ENCODE data around the gene HS3ST6.

The HS3ST6 gene

DNA sequence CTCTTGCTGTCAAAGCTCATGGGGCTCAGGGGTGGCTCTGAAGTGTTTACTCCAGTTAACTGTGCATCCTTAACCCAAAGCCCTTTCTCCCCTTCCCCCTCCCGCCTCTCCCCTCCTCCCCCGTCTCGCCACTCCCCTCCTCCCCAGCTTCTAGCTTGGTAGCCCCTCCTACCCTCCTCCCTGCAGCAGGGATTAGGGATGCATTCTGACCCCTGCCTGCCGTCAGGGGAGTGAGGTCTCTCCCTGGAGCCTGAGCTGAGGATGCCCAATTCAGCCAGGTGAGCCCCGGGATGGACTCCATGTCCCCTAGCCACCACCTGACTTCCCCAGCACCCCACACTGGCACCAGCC, 1.6 kb downstream of the HS3ST6 start:
- Histone ChIP-seq H3K27ac (ENCODE audit: low read depth, low read length) (no peak overlapping the region), H3K9ac (ENCODE audit: low read length) (no peak overlapping the region), H3K27me3 (ENCODE audit: control insufficient read depth, insufficient read depth, low read length) (peaks cover 34% of the 10 kb centered on the region), H3K4me1 (ENCODE audit: control insufficient read depth, insufficient read depth, low read length) (no peaks in the 10 kb centered on the region), H3K4me3 (ENCODE audit: low read length) (no peak overlapping the region), H3K36me3 (ENCODE audit: control insufficient read depth, insufficient read depth, low read length) (no peaks in the 10 kb centered on the region)

DNA sequence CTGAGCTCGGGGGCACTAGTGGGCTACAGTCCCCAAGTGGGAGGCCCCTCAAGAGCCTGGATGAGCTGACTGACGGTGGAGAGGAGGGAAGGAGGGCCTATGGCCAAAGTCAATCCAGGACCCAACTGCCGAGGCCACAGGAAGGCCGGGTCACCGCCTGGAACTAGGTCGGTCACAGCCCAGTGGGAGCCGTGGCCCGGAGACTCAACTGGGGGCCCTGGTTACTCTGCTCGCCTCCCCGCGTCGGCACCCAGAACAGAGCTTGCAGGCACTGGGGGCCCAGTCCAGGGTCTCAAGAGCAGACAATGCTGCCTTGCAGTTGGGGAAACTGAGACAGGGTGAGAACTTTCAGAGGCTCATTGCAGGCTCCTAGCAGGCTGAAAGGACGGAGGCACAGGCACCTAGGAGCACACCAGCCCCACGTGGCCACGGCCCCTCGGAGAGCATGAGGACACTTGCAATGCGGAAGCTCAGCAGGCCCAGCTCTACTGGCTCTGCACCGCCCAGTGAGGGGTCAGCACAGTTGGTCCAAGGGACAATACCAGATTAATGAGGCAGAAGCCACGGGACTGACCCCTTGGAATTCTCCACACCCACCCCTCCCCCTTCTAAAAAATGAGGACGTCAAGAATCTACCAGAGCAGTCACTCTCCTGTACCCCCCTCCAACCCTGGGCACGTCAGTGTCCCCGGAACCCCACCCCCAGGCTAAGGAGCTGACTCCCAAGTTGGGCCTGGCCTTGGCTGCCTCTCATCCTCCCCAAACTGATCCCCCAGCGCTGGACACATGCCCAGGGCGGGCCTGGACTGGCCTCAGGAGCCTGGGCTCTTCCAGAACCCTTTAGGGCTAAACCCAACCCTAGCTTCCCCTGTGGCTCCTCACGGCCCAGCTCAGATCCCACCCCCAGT, 2.2 kb downstream of the HS3ST6 start:
- H3K27me3 ChIP-seq (ENCODE audit: control insufficient read depth, insufficient read depth, low read length) = peaks cover 34% of the 10 kb centered on the region
- H3K27ac ChIP-seq (ENCODE audit: low read depth, low read length) = no peak overlapping the region
- H3K36me3 ChIP-seq (ENCODE audit: control insufficient read depth, insufficient read depth, low read length) = no peaks in the 10 kb centered on the region
- no peak overlapping the region for H3K4me3 ChIP-seq (ENCODE audit: low read length)
- H3K9ac ChIP-seq (ENCODE audit: low read length) = no peak overlapping the region
- H3K4me1 ChIP-seq (ENCODE audit: control insufficient read depth, insufficient read depth, low read length) = no peaks in the 10 kb centered on the region

- H3K27me3 ChIP-seq (ENCODE audit: control insufficient read depth, insufficient read depth, low read length) = peaks cover 31% of the 10 kb centered on the region
These were observed 3.2 kb downstream of the HS3ST6 start for GRCh38 chr16:1914988-1915387.

GRCh38 chr16:1914084-1914608, 4.1 kb downstream of the HS3ST6 start:
- no peak overlapping the region for H3K27ac ChIP-seq (ENCODE audit: low read depth, low read length)
- no peaks in the 10 kb centered on the region for H3K4me1 ChIP-seq (ENCODE audit: control insufficient read depth, insufficient read depth, low read length)
- H3K4me3 ChIP-seq (ENCODE audit: low read length) = no peak overlapping the region
- H3K36me3 ChIP-seq (ENCODE audit: control insufficient read depth, insufficient read depth, low read length) = no peaks in the 10 kb centered on the region
- H3K27me3 ChIP-seq (ENCODE audit: control insufficient read depth, insufficient read depth, low read length) = peaks cover 28% of the 10 kb centered on the region
- no peak overlapping the region for H3K9ac ChIP-seq (ENCODE audit: low read length)

More at GRCh38 chr16:1914988-1915387, 3.2 kb downstream of the HS3ST6 start:
- no peak overlapping the region for H3K9ac ChIP-seq (ENCODE audit: low read length)
- H3K27ac ChIP-seq (ENCODE audit: low read depth, low read length) = no peak overlapping the region
- H3K36me3 ChIP-seq (ENCODE audit: control insufficient read depth, insufficient read depth, low read length) = no peaks in the 10 kb centered on the region
- no peak overlapping the region for H3K4me3 ChIP-seq (ENCODE audit: low read length)
- H3K4me1 ChIP-seq (ENCODE audit: control insufficient read depth, insufficient read depth, low read length) = no peaks in the 10 kb centered on the region

DNA sequence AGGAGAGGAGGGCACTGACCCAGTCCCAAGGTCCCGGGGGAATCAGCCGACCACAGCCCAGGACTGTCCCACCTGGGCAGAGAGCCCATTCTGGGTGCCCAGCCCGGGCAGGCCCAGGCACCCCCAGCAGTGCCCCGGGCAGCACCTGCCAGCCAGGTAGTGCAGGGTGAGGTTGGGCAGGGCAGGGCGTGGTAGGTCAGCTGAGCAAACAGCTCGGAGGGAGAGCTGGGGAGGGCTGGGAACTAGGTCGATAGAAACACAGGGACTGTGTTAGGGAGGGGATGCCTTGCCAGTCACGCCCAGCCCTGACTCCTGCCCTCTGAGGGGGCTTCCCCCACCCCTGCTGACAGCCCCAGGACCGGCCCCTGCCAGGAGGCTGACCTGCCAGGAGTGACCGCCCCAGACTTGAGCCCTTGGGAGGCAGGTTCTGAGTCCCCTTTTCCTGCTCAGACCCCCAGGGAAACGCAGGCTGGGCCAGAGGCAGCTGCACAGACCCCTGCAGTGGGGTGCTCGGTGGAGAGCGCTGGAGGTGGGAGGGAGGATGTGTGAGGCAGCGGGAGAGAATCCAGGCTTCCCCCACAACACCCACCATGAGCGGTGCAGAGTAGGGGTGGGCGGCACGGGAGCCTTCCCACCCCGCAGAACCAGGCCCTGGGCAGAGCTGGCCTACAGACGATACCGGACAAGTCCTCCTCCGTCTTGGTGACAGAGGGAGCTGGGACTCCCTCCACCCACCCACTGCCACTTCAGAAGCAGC, 4.7 kb downstream of the HS3ST6 start:
- Histone ChIP-seq H3K4me3 (ENCODE audit: low read length) (no peak overlapping the region), H3K27me3 (ENCODE audit: control insufficient read depth, insufficient read depth, low read length) (peaks cover 23% of the 10 kb centered on the region), H3K36me3 (ENCODE audit: control insufficient read depth, insufficient read depth, low read length) (no peaks in the 10 kb centered on the region), H3K9ac (ENCODE audit: low read length) (no peak overlapping the region), H3K4me1 (ENCODE audit: control insufficient read depth, insufficient read depth, low read length) (no peaks in the 10 kb centered on the region), H3K27ac (ENCODE audit: low read depth, low read length) (no peak overlapping the region)

GRCh38 chr16:1912215-1912543, 6.0 kb downstream of the HS3ST6 start:
- Histone ChIP-seq H3K9ac (ENCODE audit: low read length) (no peak overlapping the region), H3K36me3 (ENCODE audit: control insufficient read depth, insufficient read depth, low read length) (no peaks in the 10 kb centered on the region), H3K4me1 (ENCODE audit: control insufficient read depth, insufficient read depth, low read length) (no peaks in the 10 kb centered on the region), H3K27ac (ENCODE audit: low read depth, low read length) (no peak overlapping the region), H3K27me3 (ENCODE audit: control insufficient read depth, insufficient read depth, low read length) (peaks cover 15% of the 10 kb centered on the region), H3K4me3 (ENCODE audit: low read length) (no peak overlapping the region)

GRCh38 chr16:1911467-1912214, 6.6 kb downstream of the HS3ST6 start:
- Histone ChIP-seq H3K36me3 (ENCODE audit: control insufficient read depth, insufficient read depth, low read length) (no peaks in the 10 kb centered on the region), H3K27me3 (ENCODE audit: control insufficient read depth, insufficient read depth, low read length) (peaks cover 10% of the 10 kb centered on the region), H3K9ac (ENCODE audit: low read length) (no peak overlapping the region), H3K4me1 (ENCODE audit: control insufficient read depth, insufficient read depth, low read length) (no peaks in the 10 kb centered on the region), H3K27ac (ENCODE audit: low read depth, low read length) (no peak overlapping the region), H3K4me3 (ENCODE audit: low read length) (no peak overlapping the region)

DNA sequence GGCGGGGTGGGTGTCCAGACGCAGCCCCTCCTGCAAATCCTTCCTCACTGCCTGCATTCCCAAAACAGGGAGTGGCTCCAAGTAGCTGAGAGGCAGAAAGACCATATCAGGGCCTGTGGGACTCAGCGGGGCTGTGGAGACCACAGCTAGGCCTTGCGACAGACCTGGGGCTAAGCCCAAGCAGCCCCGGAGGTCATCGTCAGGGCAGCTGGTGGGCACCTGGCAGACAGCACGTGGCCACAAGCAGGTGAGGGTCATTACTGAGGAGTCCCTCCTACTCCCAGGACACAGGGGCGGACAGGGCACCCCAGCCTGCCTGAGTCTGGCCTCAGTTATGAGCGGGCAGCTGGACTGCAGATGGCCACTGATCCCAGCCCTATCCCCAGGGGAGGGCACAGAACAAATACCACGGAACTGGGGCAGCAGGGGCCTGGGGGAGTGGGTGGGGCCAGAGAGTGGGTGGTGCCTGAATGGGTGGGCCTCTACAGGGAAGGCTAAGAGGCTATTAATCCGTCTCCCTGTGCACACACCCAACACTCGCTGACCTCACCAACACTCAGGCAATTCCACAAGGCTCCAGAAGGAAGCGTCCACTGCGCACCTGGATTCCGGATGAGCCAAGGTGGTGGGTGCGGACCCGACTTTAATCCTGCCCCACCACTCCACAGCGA, 8.5 kb downstream of the HS3ST6 start:
- Histone ChIP-seq H3K4me3 (ENCODE audit: low read length) (no peak overlapping the region), H3K27me3 (ENCODE audit: control insufficient read depth, insufficient read depth, low read length) (peaks cover 7% of the 10 kb centered on the region), H3K4me1 (ENCODE audit: control insufficient read depth, insufficient read depth, low read length) (no peaks in the 10 kb centered on the region), H3K9ac (ENCODE audit: low read length) (no peak overlapping the region), H3K36me3 (ENCODE audit: control insufficient read depth, insufficient read depth, low read length) (no peaks in the 10 kb centered on the region), H3K27ac (ENCODE audit: low read depth, low read length) (no peak overlapping the region)

DNA sequence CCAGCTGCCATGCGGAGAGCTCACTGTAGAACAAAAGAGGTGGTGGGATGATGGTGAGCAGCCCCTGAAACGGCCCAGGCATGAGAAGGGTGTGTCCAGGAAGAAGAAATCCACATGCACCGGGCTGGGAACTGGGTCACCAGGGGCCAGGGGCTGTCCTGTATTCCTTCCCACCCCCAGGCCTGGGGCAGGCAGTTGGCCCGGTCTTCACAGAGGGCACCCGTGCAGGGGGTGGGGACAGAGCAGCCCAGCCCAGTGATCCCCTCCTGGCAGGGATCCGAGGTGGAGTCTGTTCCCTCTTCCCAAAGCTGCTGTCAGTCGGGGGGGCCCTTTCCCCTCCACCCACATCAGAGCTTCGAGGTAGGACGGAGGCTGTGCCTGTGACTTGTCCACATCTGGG, 9.2 kb downstream of the HS3ST6 start:
- Histone ChIP-seq H3K27ac (ENCODE audit: low read depth, low read length) (no peak overlapping the region), H3K27me3 (ENCODE audit: control insufficient read depth, insufficient read depth, low read length) (peaks cover 3% of the 10 kb centered on the region), H3K4me3 (ENCODE audit: low read length) (no peak overlapping the region), H3K36me3 (ENCODE audit: control insufficient read depth, insufficient read depth, low read length) (no peaks in the 10 kb centered on the region), H3K9ac (ENCODE audit: low read length) (no peak overlapping the region), H3K4me1 (ENCODE audit: control insufficient read depth, insufficient read depth, low read length) (no peaks in the 10 kb centered on the region)

- H3K4me3 ChIP-seq (ENCODE audit: low read length) = no peak overlapping the region
- no peak overlapping the region for H3K9ac ChIP-seq (ENCODE audit: low read length)
- no peaks in the 10 kb centered on the region for H3K36me3 ChIP-seq (ENCODE audit: control insufficient read depth, insufficient read depth, low read length)
- H3K4me1 ChIP-seq (ENCODE audit: control insufficient read depth, insufficient read depth, low read length) = no peaks in the 10 kb centered on the region
- H3K27ac ChIP-seq (ENCODE audit: low read depth, low read length) = no peak overlapping the region
- peaks cover 3% of the 10 kb centered on the region for H3K27me3 ChIP-seq (ENCODE audit: control insufficient read depth, insufficient read depth, low read length)
These were observed 10.0 kb downstream of the HS3ST6 start for GRCh38 chr16:1908184-1908583.

DNA sequence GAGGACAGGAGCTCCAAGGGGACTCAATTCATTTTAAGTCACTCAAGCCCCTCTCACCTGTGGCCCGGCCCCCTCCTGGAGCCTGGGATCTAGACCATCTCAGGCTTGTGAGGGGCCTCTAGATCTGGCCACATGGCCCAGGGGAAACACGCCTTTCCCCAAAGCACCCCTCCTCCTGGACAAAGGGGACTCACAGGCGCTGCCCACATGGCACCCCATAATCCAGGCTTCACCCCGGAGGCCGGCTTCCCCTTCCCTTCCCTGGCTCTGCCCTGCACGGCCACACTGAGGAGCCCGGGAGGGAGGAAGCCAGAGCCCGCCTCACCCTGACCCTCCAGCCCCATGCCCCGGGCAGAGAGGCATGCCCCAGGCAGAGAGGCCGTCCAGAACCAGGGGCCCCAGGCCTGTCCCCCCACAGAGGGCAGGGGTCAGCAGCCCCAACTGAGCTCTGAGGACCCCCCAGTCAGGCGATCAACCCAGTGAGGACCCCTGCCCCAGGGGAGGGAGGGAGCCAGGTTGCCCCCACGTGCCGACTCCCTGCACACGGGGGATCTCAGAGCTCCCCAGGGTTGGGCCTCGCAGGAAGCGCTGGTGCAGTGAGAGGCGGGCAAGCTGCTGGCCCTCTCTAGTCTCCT, 10.9 kb downstream of the HS3ST6 start:
- Histone ChIP-seq H3K27me3 (ENCODE audit: control insufficient read depth, insufficient read depth, low read length) (peaks cover 3% of the 10 kb centered on the region), H3K4me3 (ENCODE audit: low read length) (no peak overlapping the region), H3K36me3 (ENCODE audit: control insufficient read depth, insufficient read depth, low read length) (no peaks in the 10 kb centered on the region), H3K27ac (ENCODE audit: low read depth, low read length) (no peak overlapping the region), H3K4me1 (ENCODE audit: control insufficient read depth, insufficient read depth, low read length) (no peaks in the 10 kb centered on the region), H3K9ac (ENCODE audit: low read length) (no peak overlapping the region)
